ENCODE measurements around the gene MACROD2.

DNA sequence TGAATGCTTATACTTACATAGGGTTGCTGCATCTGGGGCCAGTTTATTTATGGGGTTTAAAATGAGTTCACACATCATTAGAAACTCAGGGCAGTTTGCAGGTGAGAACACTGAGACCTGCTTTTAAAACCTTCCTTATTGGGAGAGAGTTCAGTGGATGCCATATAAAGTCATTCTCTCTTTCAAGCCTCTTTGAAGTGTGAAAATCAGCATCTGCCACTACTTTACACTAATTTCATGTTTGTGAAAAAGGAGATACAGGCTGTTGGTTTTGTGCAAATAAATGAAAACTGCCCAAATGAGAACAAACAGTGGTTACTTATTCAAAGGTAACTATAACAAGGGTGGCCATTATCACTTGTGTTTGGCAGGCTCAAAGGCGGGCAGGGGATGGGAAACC, 2047.4 kb downstream of the MACROD2 start:
- TF ChIP-seq, protein P1, sequence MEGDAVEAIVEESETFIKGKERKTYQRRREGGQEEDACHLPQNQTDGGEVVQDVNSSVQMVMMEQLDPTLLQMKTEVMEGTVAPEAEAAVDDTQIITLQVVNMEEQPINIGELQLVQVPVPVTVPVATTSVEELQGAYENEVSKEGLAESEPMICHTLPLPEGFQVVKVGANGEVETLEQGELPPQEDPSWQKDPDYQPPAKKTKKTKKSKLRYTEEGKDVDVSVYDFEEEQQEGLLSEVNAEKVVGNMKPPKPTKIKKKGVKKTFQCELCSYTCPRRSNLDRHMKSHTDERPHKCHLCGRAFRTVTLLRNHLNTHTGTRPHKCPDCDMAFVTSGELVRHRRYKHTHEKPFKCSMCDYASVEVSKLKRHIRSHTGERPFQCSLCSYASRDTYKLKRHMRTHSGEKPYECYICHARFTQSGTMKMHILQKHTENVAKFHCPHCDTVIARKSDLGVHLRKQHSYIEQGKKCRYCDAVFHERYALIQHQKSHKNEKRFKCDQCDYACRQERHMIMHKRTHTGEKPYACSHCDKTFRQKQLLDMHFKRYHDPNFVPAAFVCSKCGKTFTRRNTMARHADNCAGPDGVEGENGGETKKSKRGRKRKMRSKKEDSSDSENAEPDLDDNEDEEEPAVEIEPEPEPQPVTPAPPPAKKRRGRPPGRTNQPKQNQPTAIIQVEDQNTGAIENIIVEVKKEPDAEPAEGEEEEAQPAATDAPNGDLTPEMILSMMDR (IDR thresholded peaks at IDR 0.05): no peak
- no peak for TF ChIP-seq EZH2 (IDR thresholded peaks at IDR 0.05; ENCODE audit: borderline replicate concordance, insufficient read depth, low read depth, low read length, poor library complexity, severe bottlenecking)
